ENCODE results near the gene TMEM178A.
A peak's percentile ranks its signal among the peaks of the same experiment; 100 is the strongest.
"Not testable (repeated sequence)": the region's sequence is repeated elsewhere in the genome, so short reads cannot be mapped to it uniquely, and the experiment has no call there.

Gene TMEM178A

GRCh38 chr2:39718483-39718882, 52.8 kb downstream of the TMEM178A start:
- no peak for DNase-seq

- DNase-seq, result no peak
These were observed 53.6 kb downstream of the TMEM178A start for GRCh38 chr2:39719317-39719716.

GRCh38 chr2:39720970-39721369, 55.3 kb downstream of the TMEM178A start:
- no peak for DNase-seq

DNA sequence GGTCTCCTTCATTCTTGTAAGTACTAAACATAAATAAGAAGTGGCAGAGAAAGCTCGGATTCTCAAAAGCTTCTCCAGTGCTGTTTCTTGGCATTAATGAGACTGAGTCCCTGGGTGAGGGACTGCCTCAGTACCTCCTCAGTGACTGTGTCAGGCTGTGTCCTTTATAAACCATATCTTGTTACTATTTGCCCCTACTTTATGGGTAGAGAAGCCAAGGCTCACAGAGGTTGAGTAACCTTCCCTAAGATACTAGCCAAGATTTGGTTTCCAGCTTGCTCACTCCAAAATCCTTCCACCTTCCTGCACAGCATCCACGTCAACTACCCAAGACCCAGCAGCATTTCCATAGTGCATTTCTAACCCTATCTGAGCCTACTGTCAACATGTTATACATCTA, 57.8 kb downstream of the TMEM178A start:
- DNase-seq, result no peak

DNA sequence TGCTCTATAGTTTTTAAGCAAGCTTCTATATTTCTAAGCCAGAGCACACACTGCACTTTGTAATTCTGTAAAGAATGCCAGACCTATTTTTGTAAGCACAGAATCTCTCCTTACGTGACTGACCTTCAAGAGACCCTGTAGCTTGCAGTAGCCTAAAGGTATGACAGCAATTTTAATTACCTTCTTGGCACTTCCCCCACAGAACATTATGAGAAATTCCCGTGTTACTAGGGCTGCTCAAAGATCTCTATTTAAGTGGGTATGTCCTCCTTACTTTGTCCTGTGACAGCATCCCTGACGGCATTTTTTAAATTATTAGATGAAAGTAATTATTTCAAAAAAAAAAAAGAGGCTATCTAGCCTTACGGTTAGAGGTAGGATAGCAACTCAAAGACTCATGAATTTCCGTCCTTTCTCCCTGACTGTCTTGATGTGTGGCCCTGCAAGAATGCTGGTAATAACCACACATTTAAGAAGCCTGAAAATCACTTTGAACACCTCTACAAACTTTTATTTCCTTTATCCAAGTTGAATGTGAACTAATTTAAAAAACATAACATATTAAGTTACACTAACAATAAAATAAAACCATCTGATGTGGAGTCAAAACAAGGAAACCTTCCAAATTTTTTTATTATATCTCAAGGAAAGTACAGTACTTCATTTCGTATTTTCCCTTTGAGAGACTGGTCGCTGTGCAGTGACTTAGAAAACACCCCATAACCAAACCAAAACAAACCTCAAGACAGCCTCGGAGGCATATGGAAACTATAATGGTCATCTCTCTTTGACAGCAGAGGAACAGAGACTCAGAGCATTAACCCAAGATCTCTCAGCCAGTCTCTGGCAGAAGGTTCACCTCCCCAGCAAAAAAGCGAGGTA, 58.5 kb downstream of the TMEM178A start:
- DNase-seq, result no peak

- DNase-seq, result no peak
These were observed 59.1 kb downstream of the TMEM178A start for GRCh38 chr2:39724828-39725144.

GRCh38 chr2:39725401-39725800, 59.7 kb downstream of the TMEM178A start:
- DNase-seq, result no peak

- DNase-seq, result not testable (repeated sequence)
These were observed 62.4 kb downstream of the TMEM178A start for GRCh38 chr2:39728085-39728484.

DNA sequence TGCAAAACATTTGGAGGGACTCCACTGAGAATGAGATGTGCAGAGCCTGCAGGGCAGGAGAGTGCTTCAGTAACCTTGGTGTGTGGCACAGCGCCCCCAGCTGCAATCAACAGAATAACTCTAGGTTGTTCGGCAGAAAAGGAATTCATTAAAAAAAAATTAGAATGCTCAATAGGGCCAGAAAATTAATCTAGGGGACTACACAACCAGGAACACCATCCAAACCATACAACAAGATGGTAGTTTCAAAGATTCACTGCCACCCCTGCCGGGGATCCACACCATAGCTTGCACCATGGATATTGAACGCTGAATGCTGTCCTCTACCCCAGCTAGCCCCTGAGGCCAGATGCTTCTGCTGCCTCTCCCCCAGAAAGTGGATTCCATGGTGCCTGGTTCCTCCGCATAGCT, 63.2 kb downstream of the TMEM178A start:
- DNase-seq, result peak; percentile 6 to 7

GRCh38 chr2:39730276-39730675, 64.6 kb downstream of the TMEM178A start:
- DNase-seq, result no peak

DNA sequence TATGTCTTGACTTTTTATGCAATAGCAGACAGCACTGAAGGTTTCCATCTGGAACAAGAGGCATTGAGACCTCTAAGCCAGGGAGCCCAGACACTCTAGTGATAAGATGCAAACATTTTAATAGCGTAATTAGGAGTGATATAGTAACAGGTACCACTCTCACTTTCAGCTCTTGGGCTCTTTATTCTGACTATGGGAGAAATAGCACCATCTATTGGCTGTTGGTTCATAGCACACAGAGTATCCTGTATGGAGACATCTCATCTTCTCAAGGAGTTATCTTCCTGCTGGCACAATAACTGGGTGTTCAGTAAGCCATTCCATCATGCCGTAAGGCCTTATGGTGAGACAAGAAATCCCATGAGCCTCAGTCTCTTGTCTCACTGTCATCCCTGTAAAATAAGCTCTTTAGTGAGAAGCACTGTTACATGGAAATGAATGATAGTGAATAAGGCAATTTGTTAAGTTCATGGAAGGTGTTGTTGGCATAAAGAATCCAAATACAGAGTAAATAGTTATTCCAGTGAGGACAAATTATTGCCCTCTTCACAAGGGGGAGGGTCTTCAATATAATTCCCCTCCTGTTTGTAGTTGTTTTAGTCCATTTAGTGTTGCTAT, 65.1 kb downstream of the TMEM178A start:
- no peak for DNase-seq

DNA sequence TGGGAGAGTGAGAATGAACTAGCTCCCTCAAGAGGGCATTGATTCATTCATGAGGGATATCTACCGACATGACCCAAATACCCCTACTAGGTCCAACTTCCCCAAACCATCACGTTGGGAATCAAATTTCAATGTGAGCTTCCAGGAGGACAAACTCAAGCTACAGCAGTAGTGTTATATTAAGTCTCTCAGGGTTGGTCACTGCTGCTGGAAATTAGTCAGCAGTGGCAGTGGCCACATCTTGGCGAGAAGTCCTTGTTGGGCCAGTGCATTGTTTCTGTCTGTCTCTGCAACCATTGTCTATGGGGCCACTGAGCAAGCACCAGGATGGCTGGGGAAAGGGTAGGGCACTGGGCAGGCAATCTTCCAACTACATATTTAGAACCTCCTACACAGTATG, 65.8 kb downstream of the TMEM178A start:
- no peak for DNase-seq

- no peak for DNase-seq
These were observed 66.8 kb downstream of the TMEM178A start for GRCh38 chr2:39732482-39732881.

DNA sequence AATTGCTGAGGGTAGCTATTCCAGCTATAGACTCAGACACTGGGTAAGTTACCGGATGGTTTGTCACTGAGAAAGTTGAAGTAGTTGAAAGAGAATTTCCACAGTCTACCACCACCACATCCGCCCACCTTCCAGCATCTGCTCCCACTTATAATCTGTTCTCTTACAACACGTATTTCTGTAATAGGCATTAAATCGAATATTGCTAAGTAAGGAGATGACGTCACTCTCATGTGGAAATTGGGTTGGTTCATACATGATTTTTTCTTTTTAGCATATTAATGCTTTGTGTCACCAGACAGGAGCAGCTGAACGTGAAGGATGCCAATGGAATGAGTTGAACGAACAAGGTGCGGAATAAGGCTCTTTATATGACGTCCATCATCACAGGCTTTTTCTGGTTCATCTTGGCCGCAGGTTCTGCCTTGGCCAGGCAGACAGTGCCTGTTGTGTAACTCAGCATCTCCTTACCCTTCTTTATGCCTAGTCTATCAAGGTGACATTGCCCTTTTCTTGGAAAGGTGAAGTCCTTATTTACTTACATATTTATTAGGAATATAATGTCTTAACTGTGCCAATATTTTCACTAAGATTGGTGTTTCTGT, 67.5 kb downstream of the TMEM178A start:
- DNase-seq, result no peak

GRCh38 chr2:39734445-39734844, 68.7 kb downstream of the TMEM178A start:
- no peak for DNase-seq

- DNase-seq, result no peak
These were observed 69.9 kb downstream of the TMEM178A start for GRCh38 chr2:39735648-39736047.

DNA sequence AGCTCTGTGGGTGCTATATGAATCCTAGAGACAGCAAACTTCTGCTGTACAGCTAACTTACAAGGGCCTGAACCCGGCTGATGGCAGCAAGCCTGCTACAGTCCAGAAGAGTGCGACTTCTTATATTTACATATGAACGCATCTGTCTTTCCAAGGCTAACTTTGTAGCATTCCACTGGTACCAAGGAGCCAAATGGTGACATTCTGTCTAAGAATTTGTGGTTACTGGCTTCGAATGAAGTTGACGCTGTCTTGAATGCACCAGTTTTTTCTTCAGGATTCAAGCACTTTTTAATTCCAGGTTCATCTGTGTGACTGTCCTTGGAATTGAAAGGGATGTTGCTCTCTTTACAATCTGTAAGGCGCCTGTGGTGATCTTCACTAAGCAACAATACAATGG, 70.9 kb downstream of the TMEM178A start:
- no peak for DNase-seq

- DNase-seq, result no peak
These were observed 71.9 kb downstream of the TMEM178A start for GRCh38 chr2:39737661-39738060.

- no peak for DNase-seq
These were observed 73.2 kb downstream of the TMEM178A start for GRCh38 chr2:39738936-39739335.

DNA sequence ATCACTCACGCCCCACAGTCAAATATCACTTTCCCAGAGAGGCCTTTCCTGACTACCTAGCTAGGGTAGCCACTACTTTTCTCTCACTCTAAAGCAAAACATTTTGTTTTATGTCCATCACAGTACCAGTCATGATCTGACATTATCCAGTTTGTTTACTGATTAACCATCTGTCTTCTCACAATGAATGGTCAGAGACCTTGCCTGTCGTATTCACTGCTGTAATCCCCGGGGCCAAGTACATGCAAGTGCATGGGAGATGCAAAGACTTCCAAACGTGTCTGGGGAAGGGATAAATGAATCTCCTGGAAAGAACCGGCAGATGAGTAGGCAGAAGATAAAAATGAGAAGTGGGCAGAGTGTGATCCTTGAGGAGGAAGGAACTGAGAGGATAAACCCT, 73.7 kb downstream of the TMEM178A start:
- no peak for DNase-seq

DNA sequence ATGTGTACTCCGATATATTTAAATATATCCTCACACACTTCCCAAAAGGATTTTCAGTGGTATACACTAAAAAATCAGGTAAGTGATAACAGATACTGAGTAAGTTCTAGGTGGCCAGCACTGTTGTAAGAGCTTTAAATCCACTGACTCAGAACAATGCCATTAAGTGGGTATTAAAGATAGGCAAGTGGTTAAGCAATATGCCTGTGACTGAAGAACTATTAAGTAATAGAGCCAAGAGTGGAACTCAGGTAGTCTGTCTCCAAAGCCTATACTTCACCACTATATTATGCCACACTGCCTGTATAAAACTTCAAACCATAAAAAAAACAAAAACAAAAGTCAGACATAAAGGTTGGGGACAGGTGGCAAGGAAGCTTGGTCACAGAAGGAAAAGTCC, 76.2 kb downstream of the TMEM178A start:
- DNase-seq, result no peak

GRCh38 chr2:39743269-39743776, 77.6 kb downstream of the TMEM178A start:
- no peak for DNase-seq

- no peak for DNase-seq
These were observed 89.7 kb downstream of the TMEM178A start for GRCh38 chr2:39755466-39755865.

DNA sequence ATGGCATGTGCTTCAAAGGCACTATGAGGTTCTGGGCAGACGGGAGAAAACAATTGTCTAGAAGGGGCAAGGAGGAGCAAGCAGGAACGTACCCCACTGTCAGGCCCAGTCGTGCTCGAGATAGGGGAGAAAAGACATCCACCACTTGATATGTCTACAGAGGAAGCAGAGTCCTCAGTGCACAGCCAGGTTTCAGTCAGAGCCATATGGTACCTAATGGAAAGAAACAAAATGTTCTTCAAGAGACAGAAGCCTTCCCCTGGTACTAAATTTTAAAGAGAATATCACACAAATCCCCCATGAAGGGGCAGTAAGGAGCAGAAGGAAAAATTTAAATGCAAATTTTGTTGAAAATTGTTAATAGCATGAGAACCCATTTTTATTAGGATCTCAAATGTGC, 91.4 kb downstream of the TMEM178A start:
- DNase-seq, result no peak

Measured in stimulated activated CD4-positive, alpha-beta T cell treated with anti-CD3 and anti-CD28 coated beads, Interleukin-2, amount 100 ng/mL, for 48 hours (primary cell).